H1 (cell line): ENCODE data around the gene IFT122. TPM values are rescaled to one million over a fixed set of nuclear protein-coding genes. Genes with fewer than 3 reads are reported as not detected.

Experiments
- CTCF ChIA-PET: fragments of 300-600 bp; sonication (Branson Sonifier 250); formaldehyde crosslinking; loops from one replicate; lab custom pipeline; 2021; ENCODE audit not compliant: partially characterized antibody; lab: Charles Lee
- POLR2A ChIA-PET: fragments of 300-600 bp; sonication (Branson Sonifier 250); formaldehyde crosslinking; loops from one replicate; lab custom pipeline; 2021; ENCODE audit warnings: inconsistent platforms; ENCODE audit not compliant: partially characterized antibody; lab: Charles Lee
- DNase-seq, 2 experiments: peaks; one replicate each; pipeline versions ENCODE4 v3.0.0 to v3.0.0-alpha.2; 2010 to 2022; ENCODE audit warnings: low spot score in 2 of 2, low read depth in 1 of 2, mixed read lengths in 1 of 2
- FAIRE-seq: peaks from 2 replicates; lab custom pipeline; 2011; peaks lifted over from hg19 to GRCh38; lab: Jason Lieb, UNC
- H2AFZ ChIP-seq: 2 replicates; pipeline ENCODE4 v1.8.1; 2012; ENCODE audit warnings: low read length, inconsistent platforms
- H2AK5ac ChIP-seq: 2 replicates; pipeline ENCODE4 v1.6.1; 2013; ENCODE audit warnings: low read depth, low read length
- H2BK120ac ChIP-seq: replicated peaks from 2 replicates; pipeline ENCODE3; 2013; ENCODE audit warnings: low read depth, low read length, inconsistent platforms
- H2BK12ac ChIP-seq: 2 replicates; pipeline ENCODE4 v1.6.1; 2013; ENCODE audit warnings: low read depth, low read length
- H2BK15ac ChIP-seq: 2 replicates; pipeline ENCODE4 v1.6.1; 2013; ENCODE audit warnings: low read length
- H2BK20ac ChIP-seq: 2 replicates; pipeline ENCODE4 v1.6.1; 2013; ENCODE audit warnings: low read length
- H2BK5ac ChIP-seq: 2 replicates; pipeline ENCODE4 v1.6.1; 2013; ENCODE audit warnings: low read depth, low read length
- H3K14ac ChIP-seq: 2 replicates; pipeline ENCODE4 v1.6.1; 2013; ENCODE audit warnings: inconsistent platforms; ENCODE audit not compliant: insufficient read length
- H3K18ac ChIP-seq: 2 replicates; pipeline ENCODE4 v1.6.1; 2013; ENCODE audit warnings: low read length; ENCODE audit errors: extremely low read depth
- H3K23ac ChIP-seq: 2 replicates; pipeline ENCODE4 v1.6.1; 2013; ENCODE audit warnings: inconsistent platforms; ENCODE audit not compliant: insufficient read length
- H3K23me2 ChIP-seq: 2 replicates; pipeline ENCODE4 v1.6.1; 2013; ENCODE audit warnings: low read depth, low read length
- H3K27ac ChIP-seq: 2 replicates; pipeline ENCODE4 v1.6.1; 2011; ENCODE audit warnings: low read depth, low read length, inconsistent platforms
- H3K27me3 ChIP-seq, 4 experiments: replicated peaks in 1 of 4; 1 replicate in 1 of 4; 2 replicates in 3 of 4; pipeline versions ENCODE4 v1.6.1 to v1.8.1; 2011 to 2013; ENCODE audit warnings: low read length in 3 of 4, mild to moderate bottlenecking in 3 of 4, inconsistent platforms in 2 of 4, mixed read lengths in 2 of 4, moderate library complexity in 1 of 4; ENCODE audit not compliant: control insufficient read depth in 3 of 4, insufficient read depth in 3 of 4; ENCODE audit errors: extremely low read depth in 1 of 4
- H3K36me3 ChIP-seq, 4 experiments: 2 replicates each; pipeline versions ENCODE4 v1.6.1 to v1.8.1; 2011 to 2013; ENCODE audit warnings: mild to moderate bottlenecking in 4 of 4, low read length in 3 of 4, moderate library complexity in 2 of 4, control low read depth in 1 of 4, inconsistent platforms in 1 of 4; ENCODE audit not compliant: insufficient read depth in 4 of 4, control insufficient read depth in 2 of 4
- H3K4ac ChIP-seq: replicated peaks from 2 replicates; pipeline ENCODE3; 2013; ENCODE audit warnings: low read length, low read depth, mixed read lengths, inconsistent platforms; ENCODE audit not compliant: insufficient read length
- H3K4me1 ChIP-seq, 4 experiments: replicated peaks in 1 of 4; 1 replicate in 1 of 4; 2 replicates in 3 of 4; pipeline versions ENCODE4 v1.6.1 to v1.8.1; 2011 to 2013; ENCODE audit warnings: low read length in 3 of 4, inconsistent platforms in 2 of 4, mixed read lengths in 1 of 4; ENCODE audit not compliant: insufficient read depth in 4 of 4, control insufficient read depth in 3 of 4
- H3K4me2 ChIP-seq, 2 experiments: 2 replicates each; pipeline versions ENCODE4 v1.6.1 to v1.8.1; 2011 to 2013; ENCODE audit warnings: low read depth in 2 of 2, low read length in 2 of 2, control low read depth in 1 of 2, inconsistent platforms in 1 of 2, mild to moderate bottlenecking in 1 of 2; ENCODE audit not compliant: insufficient read depth in 1 of 2
- H3K4me3 ChIP-seq, 4 experiments: fragments of 200-600, 300-600 bp in 1 of 4; sonication (generic), shearing (Covaris generic), sonication (Bioruptor Twin) in 1 of 4; 2 replicates each; pipeline versions ENCODE4 v1.5.1 to v1.8.1; 2011 to 2016; ENCODE audit warnings: low read length in 4 of 4, low read depth in 3 of 4, control low read depth in 2 of 4, inconsistent platforms in 2 of 4, mild to moderate bottlenecking in 2 of 4, mixed read lengths in 1 of 4, moderate library complexity in 1 of 4; ENCODE audit not compliant: insufficient read depth in 2 of 4; ENCODE audit errors: extremely low read depth in 1 of 4
- H3K56ac ChIP-seq: replicated peaks from 2 replicates; pipeline ENCODE3; 2013; ENCODE audit warnings: low read depth, mild to moderate bottlenecking, mixed read lengths, low read length, inconsistent platforms; ENCODE audit not compliant: insufficient read length
- H3K79me1 ChIP-seq: 2 replicates; pipeline ENCODE4 v1.6.1; 2013; ENCODE audit warnings: low read depth, low read length, control low read depth
- H3K79me2 ChIP-seq, 2 experiments: 2 replicates each; pipeline versions ENCODE4 v1.6.1 to v1.8.1; 2012 to 2013; ENCODE audit warnings: low read length in 2 of 2, mild to moderate bottlenecking in 2 of 2, inconsistent platforms in 1 of 2; ENCODE audit not compliant: insufficient read depth in 2 of 2, control insufficient read depth in 1 of 2
- H3K9ac ChIP-seq, 4 experiments: replicated peaks in 1 of 4; 1 replicate in 1 of 4; 2 replicates in 3 of 4; pipeline versions ENCODE4 v1.6.1 to v1.8.1; 2011 to 2013; ENCODE audit warnings: low read depth in 3 of 4, low read length in 3 of 4, control low read depth in 2 of 4, mild to moderate bottlenecking in 2 of 4, moderate library complexity in 2 of 4, inconsistent platforms in 1 of 4; ENCODE audit errors: extremely low read depth in 1 of 4
- H3K9me3 ChIP-seq, 2 experiments: 2 replicates each; pipeline versions ENCODE4 v1.6.1 to v1.8.1; 2012 to 2013; ENCODE audit warnings: mild to moderate bottlenecking in 2 of 2, moderate library complexity in 2 of 2, control low read depth in 1 of 2, inconsistent platforms in 1 of 2, low read depth in 1 of 2, low read length in 1 of 2, mixed read lengths in 1 of 2; ENCODE audit not compliant: insufficient read depth in 2 of 2
- H4K20me1 ChIP-seq, 2 experiments: replicated peaks in 1 of 2; 2 replicates each; pipeline versions ENCODE3 to v1.8.1; 2011 to 2013; ENCODE audit warnings: inconsistent platforms in 2 of 2, low read length in 2 of 2, mild to moderate bottlenecking in 1 of 2; ENCODE audit not compliant: insufficient read depth in 2 of 2, control insufficient read depth in 1 of 2
- H4K5ac ChIP-seq: 2 replicates; pipeline ENCODE4 v1.6.1; 2013; ENCODE audit warnings: low read length, low read depth, mixed read lengths, inconsistent platforms; ENCODE audit not compliant: insufficient read length
- H4K8ac ChIP-seq: 2 replicates; pipeline ENCODE4 v1.8.0; 2013; ENCODE audit warnings: mild to moderate bottlenecking, moderate library complexity, low read length, inconsistent platforms; ENCODE audit not compliant: insufficient read depth; ENCODE audit errors: extremely low read depth
- H4K91ac ChIP-seq: replicated peaks from 2 replicates; pipeline ENCODE3; 2013; ENCODE audit warnings: low read length, mixed read lengths, inconsistent platforms; ENCODE audit not compliant: insufficient read length
- CHD1 ChIP-seq: IDR thresholded peaks from 2 replicates; pipeline ENCODE4 v1.6.1; 2012; ENCODE audit warnings: low read depth, low read length, improper control_type of control experiment
- CTBP2 ChIP-seq: IDR thresholded peaks from 2 replicates; pipeline ENCODE4 v1.7.0; 2011; ENCODE audit warnings: borderline replicate concordance, mild to moderate bottlenecking, moderate library complexity, mixed read lengths, low read length; ENCODE audit not compliant: insufficient read depth, insufficient read length
- GABPA ChIP-seq: IDR thresholded peaks from 2 replicates; pipeline ENCODE4 v1.6.1; 2011; ENCODE audit warnings: mild to moderate bottlenecking, low read length, moderate library complexity, borderline replicate concordance; ENCODE audit not compliant: insufficient read depth
- GTF2F1 ChIP-seq: IDR thresholded peaks from 2 replicates; pipeline ENCODE4 v1.6.1; 2012; ENCODE audit warnings: low read depth, low read length, improper control_type of control experiment, borderline replicate concordance
- JUN ChIP-seq: IDR thresholded peaks from 2 replicates; pipeline ENCODE4 v1.6.1; 2011; ENCODE audit warnings: low read depth, mild to moderate bottlenecking, improper control_type of control experiment, low read length
- MAX ChIP-seq: IDR thresholded peaks from 2 replicates; pipeline ENCODE4 v1.6.1; 2012; ENCODE audit warnings: inconsistent platforms
- POLR2A ChIP-seq, 2 experiments: IDR thresholded peaks; 1 replicate in 1 of 2; 2 replicates in 1 of 2; pipeline ENCODE4 v1.6.1; 2011; ENCODE audit warnings: low read depth in 2 of 2, low read length in 2 of 2, mild to moderate bottlenecking in 2 of 2; ENCODE audit errors: control extremely low read depth in 1 of 2
- POU5F1 ChIP-seq: IDR thresholded peaks from 2 replicates; pipeline ENCODE4 v1.6.1; 2011; ENCODE audit warnings: low read depth, mild to moderate bottlenecking, low read length, moderate library complexity
- RBBP5 ChIP-seq: IDR thresholded peaks from 2 replicates; pipeline ENCODE4 v1.7.1; 2012; ENCODE audit warnings: low read depth, mild to moderate bottlenecking, inconsistent platforms, low read length, moderate library complexity, borderline replicate concordance
- RFX5 ChIP-seq: IDR thresholded peaks from 2 replicates; pipeline ENCODE4 v1.6.1; 2011; ENCODE audit warnings: low read depth, low read length, improper control_type of control experiment, borderline replicate concordance
- SAP30 ChIP-seq: fragments of 300-600 bp; sonication (generic); IDR thresholded peaks from 2 replicates; pipeline ENCODE4 v1.7.1; 2012; ENCODE audit warnings: low read length, moderate library complexity, mild to moderate bottlenecking, inconsistent platforms; ENCODE audit not compliant: insufficient read depth, insufficient replicate concordance
- TCF12 ChIP-seq: IDR thresholded peaks from 2 replicates; pipeline ENCODE4 v1.6.1; 2011; ENCODE audit warnings: low read depth, mild to moderate bottlenecking, low read length
- WGBS, 2 experiments: shearing (Covaris generic) in 1 of 2; methylation state at CpG; one replicate each; pipeline versions ENCODE4 v1.1.6 to v1.1.7; 2013 to 2015; ENCODE audit warnings: low lambda C conversion rate in 2 of 2, mixed read lengths in 2 of 2, inconsistent platforms in 1 of 2, low coverage in 1 of 2, missing lambda C conversion rate in 1 of 2; ENCODE audit not compliant: insufficient replicate concordance in 2 of 2, insufficient coverage in 1 of 2, insufficient read length in 1 of 2; ENCODE audit errors: extremely low coverage in 1 of 2, missing lambda C conversion rate in 1 of 2; 5-methylcytosine and 5-hydroxymethylcytosine counted together
- polyA plus RNA-seq, 7 experiments: library from polyadenylated mRNA; depleted of rRNA in 3 of 7; stranded (reverse) in 5 of 7; unstranded in 2 of 7; fragments of >200 nt in 5 of 7; fragments of 200-250 nt in 2 of 7; gene quantifications; 1 replicate in 5 of 7; 2 replicates in 1 of 7; 4 replicates in 1 of 7; pipeline versions ENCODE4 v1.2.1 to v1.2.3, GENCODE V29; 2011 to 2013; ENCODE audit warnings: missing spikeins in 2 of 7, mixed read lengths in 2 of 7
- total RNA-seq: library from RNA; stranded (reverse); fragmentation: NEBNext Ultra II Directional; extraction: Animal tissue kit (Norgen Biotek cat#: 25700); gene quantifications from 2 replicates; pipeline ENCODE4 v1.2.1, GENCODE V29; 2021
- TF ChIP-seq, protein P1 (sequence below): IDR thresholded peaks from 2 replicates; pipeline ENCODE4 v1.6.1; 2011; ENCODE audit warnings: low read length, improper control_type of control experiment

IFT122 gene
- total and polyA plus RNA-seq, 2 of the 8 experiments (the other 6 are each of a cell fraction or from before 2014, with no cell fraction given), result 23.7 to 25.1 TPM

GRCh38 chr3:129433565-129433964 is 6.5 kb upstream of the IFT122 start:
- POLR2A ChIA-PET, result interaction anchor here (1.4 kb wide), 1 partner anchor 118 kb away, joined by 5 read pairs; a partner anchor contains a TSS
- H3K4ac ChIP-seq, result no peak overlapping the region
- peaks cover 0 to 12% (median 7%) of the 10 kb centered on the region in 4 experiments; a peak in 6 of 7 replicates for H3K4me1 ChIP-seq
- no peak overlapping the region for H3K56ac ChIP-seq
- H3K14ac ChIP-seq, result no peak overlapping the region
- no peaks in the 10 kb centered on the region for H3K79me1 ChIP-seq
- peaks cover 21 to 69% (median 49%) of the 10 kb centered on the region in 4 experiments for H3K36me3 ChIP-seq
- no peaks in the 10 kb centered on the region; the same call in 1 of the 2 replicates for H3K23me2 ChIP-seq
- no peak overlapping the region for H3K4me2 ChIP-seq
- DNase-seq (no peak), FAIRE-seq (no peak)
- no peak overlapping the region for H2AFZ ChIP-seq
- WGBS, 2 experiments, result 94% methylated on average over 5 of the region's 5 CpGs; no CpG with 5 or more reads in 1 of the 2 experiments
- H3K9ac ChIP-seq, result no peak overlapping the region
- no peak overlapping the region for H2BK5ac ChIP-seq
- no peak overlapping the region for H4K91ac ChIP-seq
- no peaks in the 10 kb centered on the region for H3K9me3 ChIP-seq
- H2BK20ac ChIP-seq, result no peak overlapping the region
- H3K79me2 ChIP-seq, result peaks cover 0 to 23% of the 10 kb centered on the region in 2 experiments; a peak in 3 of 4 replicates
- no peaks in the 10 kb centered on the region for H3K27me3 ChIP-seq
- H2BK120ac ChIP-seq, result no peak overlapping the region
- H4K5ac ChIP-seq, result no peak overlapping the region
- no peak overlapping the region for H3K27ac ChIP-seq
- no peaks in the 10 kb centered on the region for H4K20me1 ChIP-seq
- no peak overlapping the region for H2BK12ac ChIP-seq
- H3K4me3 ChIP-seq, result no peak overlapping the region
- no peak overlapping the region for H3K18ac ChIP-seq
- CTCF ChIA-PET, result interaction anchor here (1.0 to 2.8 kb wide), 3 partner anchors 11 to 115 kb away, joined by 3 to 10 read pairs (median 3); no protein-coding TSS in a partner anchor
- no peak overlapping the region for H4K8ac ChIP-seq
- H2AK5ac ChIP-seq, result no peak overlapping the region
- H3K23ac ChIP-seq, result no peak overlapping the region
- H2BK15ac ChIP-seq, result no peak overlapping the region
- TF ChIP-seq, protein P1, sequence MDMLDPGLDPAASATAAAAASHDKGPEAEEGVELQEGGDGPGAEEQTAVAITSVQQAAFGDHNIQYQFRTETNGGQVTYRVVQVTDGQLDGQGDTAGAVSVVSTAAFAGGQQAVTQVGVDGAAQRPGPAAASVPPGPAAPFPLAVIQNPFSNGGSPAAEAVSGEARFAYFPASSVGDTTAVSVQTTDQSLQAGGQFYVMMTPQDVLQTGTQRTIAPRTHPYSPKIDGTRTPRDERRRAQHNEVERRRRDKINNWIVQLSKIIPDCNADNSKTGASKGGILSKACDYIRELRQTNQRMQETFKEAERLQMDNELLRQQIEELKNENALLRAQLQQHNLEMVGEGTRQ, result no peak
- TF ChIP-seq CHD1 (no peak), GTF2F1 (no peak), GABPA (no peak), POLR2A (IDR thresholded peaks at IDR 0.05; ENCODE audit: control extremely low read depth in 1 of 2, low read depth in 2 of 2, low read length in 2 of 2) (no peak), JUN (no peak), SAP30 (no peak), CTBP2 (no peak), TCF12 (no peak), POU5F1 (no peak), MAX (no peak), RBBP5 (no peak), RFX5 (no peak)
